Lower lobe of right lung (tissue), 2 donors: Measurements from ENCODE around the gene WDR83. TPM values are rescaled to one million over a fixed set of nuclear protein-coding genes. Genes with fewer than 3 reads are reported as not detected.
A peak's percentile ranks its signal among the peaks of the same experiment; 100 is the strongest.
"Not testable (repeated sequence)": the region's sequence is repeated elsewhere in the genome, so short reads cannot be mapped to it uniquely, and the experiment has no call there.

Experiments used
- ATAC-seq, 2 donors: fragments of 200-7000 bp; cut with Tn5 transposase; one replicate each; pipeline ENCODE4 v1.9.1; 2020 to 2022; ENCODE audit warnings: mild to moderate bottlenecking in 2 of 2, moderate library complexity in 2 of 2
- DNase-seq: peaks from one replicate; pipeline ENCODE4 v3.0.0-alpha.2; 2020
- H3K27ac ChIP-seq: fragments of 200-600 bp; one replicate; pipeline ENCODE4 v1.8.0; 2022
- H3K27me3 ChIP-seq: fragments of 200-600 bp; one replicate; pipeline ENCODE4 v1.8.0; 2022; ENCODE audit warnings: low read depth
- H3K36me3 ChIP-seq: fragments of 200-600 bp; one replicate; pipeline ENCODE4 v1.8.0; 2022; ENCODE audit warnings: mild to moderate bottlenecking
- H3K4me1 ChIP-seq: fragments of 200-600 bp; one replicate; pipeline ENCODE4 v1.8.0; 2022
- H3K4me3 ChIP-seq: fragments of 200-600 bp; one replicate; pipeline ENCODE4 v1.8.0; 2022; ENCODE audit warnings: mild to moderate bottlenecking
- H3K9me3 ChIP-seq: fragments of 200-600 bp; one replicate; pipeline ENCODE4 v1.8.0; 2022
- intact Hi-C: fragments of 100-400 bp; cut with DNase I; formaldehyde crosslinking; loops from one replicate; pipeline ENCODE4 v1.11.0; 2022
- total RNA-seq: library from RNA; stranded (reverse); fragmentation: NEBNext Ultra II Directional; extraction: Animal tissue kit (Norgen Biotek cat#: 25700); gene quantifications from one replicate; pipeline ENCODE4 v1.2.1, GENCODE V29; 2021
- TF ChIP-seq, protein P1 (sequence below): fragments of 200-600 bp; IDR thresholded peaks from one replicate; pipeline ENCODE4 v1.8.0; 2022; ENCODE audit warnings: antibody characterized with exemption, mild to moderate bottlenecking
- donor health status: DM: no; HTN: yes; CAD: no; lungs with severe emphysema.

The WDR83 gene
- total RNA-seq, 1 donor from 2014 or later: 8.6 TPM

DNA sequence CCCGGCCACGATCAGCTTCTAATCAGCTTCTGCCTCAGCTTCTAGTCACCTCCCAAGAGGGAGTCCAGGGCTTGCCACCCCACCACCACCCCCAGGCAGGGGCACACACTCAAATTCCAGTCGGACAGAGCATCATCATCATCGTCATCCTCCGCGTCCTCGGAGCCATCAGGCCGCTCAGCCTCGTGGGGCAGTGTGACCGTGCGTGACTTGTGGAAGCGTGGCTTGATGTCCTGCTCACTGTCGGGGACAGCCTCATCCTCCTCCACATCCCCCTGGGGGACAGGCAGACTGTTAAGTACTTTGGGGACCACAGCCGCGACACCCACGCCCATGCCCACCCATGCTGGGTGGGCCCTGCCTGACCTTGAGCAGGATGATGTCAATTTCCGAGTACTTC is 44.6 kb downstream of the WDR83 start:
- H3K36me3 ChIP-seq: peaks cover 95% of the 10 kb centered on the region
- TF ChIP-seq, protein P1, sequence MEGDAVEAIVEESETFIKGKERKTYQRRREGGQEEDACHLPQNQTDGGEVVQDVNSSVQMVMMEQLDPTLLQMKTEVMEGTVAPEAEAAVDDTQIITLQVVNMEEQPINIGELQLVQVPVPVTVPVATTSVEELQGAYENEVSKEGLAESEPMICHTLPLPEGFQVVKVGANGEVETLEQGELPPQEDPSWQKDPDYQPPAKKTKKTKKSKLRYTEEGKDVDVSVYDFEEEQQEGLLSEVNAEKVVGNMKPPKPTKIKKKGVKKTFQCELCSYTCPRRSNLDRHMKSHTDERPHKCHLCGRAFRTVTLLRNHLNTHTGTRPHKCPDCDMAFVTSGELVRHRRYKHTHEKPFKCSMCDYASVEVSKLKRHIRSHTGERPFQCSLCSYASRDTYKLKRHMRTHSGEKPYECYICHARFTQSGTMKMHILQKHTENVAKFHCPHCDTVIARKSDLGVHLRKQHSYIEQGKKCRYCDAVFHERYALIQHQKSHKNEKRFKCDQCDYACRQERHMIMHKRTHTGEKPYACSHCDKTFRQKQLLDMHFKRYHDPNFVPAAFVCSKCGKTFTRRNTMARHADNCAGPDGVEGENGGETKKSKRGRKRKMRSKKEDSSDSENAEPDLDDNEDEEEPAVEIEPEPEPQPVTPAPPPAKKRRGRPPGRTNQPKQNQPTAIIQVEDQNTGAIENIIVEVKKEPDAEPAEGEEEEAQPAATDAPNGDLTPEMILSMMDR: no peak
- ATAC-seq: no peak
- no peak overlapping the region for H3K27ac ChIP-seq
- no peaks in the 10 kb centered on the region for H3K9me3 ChIP-seq
- H3K4me1 ChIP-seq: no peaks in the 10 kb centered on the region
- DNase-seq: no peak
- intact Hi-C loops: no loop called here
- no peak overlapping the region for H3K4me3 ChIP-seq
- H3K27me3 ChIP-seq: no peaks in the 10 kb centered on the region

DNA sequence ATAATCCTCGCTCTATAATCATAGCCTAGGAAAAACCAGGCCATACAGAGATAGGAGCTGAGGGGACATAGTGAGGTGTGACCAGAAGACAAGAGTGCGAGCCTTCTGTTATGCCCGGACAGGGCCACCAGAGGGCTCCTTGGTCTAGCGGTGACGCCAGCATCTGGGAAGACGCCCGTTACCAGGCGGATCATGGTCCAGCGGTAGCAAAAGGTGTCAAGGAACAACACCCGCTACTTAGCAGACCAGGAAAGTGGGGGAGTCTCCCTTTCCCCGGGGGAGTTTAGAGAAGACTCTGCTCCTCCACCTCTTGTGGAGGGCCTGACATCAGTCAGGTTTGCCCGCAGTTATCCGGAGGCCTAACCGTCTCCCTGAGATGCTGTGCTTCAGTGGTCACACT is 45.5 kb downstream of the WDR83 start:
- ATAC-seq, DNase-seq, H3K4me1 ChIP-seq, H3K27ac ChIP-seq, H3K9me3 ChIP-seq, H3K27me3 ChIP-seq, intact Hi-C loops, H3K4me3 ChIP-seq: not testable (repeated sequence)
- peaks cover 95% of the 10 kb centered on the region for H3K36me3 ChIP-seq
- TF ChIP-seq, protein P1: peak; percentile 28

DNA sequence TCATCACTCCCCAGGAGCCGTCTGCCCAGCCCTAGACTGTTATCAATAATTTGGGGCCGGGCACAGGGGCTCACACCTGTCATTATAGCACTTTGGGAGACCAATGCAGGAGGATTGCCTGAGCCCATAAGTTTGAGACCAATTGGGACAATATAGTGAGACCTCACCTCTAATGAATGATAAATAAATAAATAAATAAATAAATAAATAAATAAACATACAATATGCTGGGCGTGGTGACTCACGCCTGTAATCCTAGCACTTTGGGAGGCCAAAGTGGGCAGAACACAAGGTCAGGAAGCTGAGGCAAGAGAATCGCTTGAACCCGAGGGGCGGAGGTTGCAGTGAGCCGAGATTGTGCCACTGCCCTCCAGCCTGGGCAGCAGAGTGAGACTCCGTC is 46.7 kb downstream of the WDR83 start:
- ATAC-seq, H3K4me3 ChIP-seq, H3K27ac ChIP-seq, intact Hi-C loops, H3K9me3 ChIP-seq, H3K27me3 ChIP-seq, H3K4me1 ChIP-seq, DNase-seq: not testable (repeated sequence)
- peaks cover 95% of the 10 kb centered on the region for H3K36me3 ChIP-seq

DNA sequence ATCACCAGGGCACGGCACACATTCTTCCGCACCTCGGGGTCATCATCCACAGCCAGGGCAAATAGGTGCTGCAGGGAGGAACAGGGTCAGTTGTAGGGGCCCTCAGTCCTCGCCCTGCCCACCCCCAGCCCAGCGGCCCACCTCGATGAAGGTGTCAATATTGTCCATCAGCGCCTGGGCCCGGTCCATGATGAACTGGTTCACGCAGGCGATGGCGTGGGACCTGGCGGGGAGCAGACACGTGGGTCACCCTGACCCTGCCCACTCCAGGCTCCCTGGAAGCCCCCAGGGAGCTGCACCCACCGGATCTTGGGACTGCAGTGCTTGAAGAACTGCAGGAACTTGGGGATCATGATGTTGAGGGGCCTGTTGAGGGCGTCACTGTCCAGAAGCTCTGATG is 48.5 kb downstream of the WDR83 start:
- DNase-seq (no peak), ATAC-seq (peak in 1 of 2 donors; percentile 13)
- TF ChIP-seq, protein P1: no peak
- intact Hi-C loops: no loop called here
- Histone ChIP-seq H3K27ac (no peak overlapping the region), H3K4me3 (no peak overlapping the region), H3K36me3 (peaks cover 86% of the 10 kb centered on the region), H3K4me1 (peaks cover 3% of the 10 kb centered on the region), H3K27me3 (no peaks in the 10 kb centered on the region), H3K9me3 (no peaks in the 10 kb centered on the region)

DNA sequence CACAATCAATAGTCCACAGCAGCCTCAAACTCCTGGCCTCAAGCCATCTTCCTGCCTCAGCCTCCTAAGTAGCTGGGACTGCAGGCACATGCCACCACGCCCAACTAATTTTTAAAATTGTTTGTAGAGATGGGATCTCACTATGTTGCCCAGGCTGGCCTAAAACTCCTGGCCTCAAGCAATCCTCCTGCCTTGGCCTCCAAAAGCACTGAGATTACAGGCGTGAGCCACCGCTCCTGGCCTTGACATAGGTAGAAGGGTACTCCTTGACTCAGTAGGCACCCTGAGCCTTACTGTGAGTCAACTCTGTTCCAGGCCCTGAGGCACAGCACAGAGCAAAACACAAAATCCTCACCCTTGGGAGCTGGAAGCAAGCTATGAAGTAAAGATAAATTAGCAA is 49.3 kb downstream of the WDR83 start:
- TF ChIP-seq, protein P1: no peak
- Histone ChIP-seq H3K27me3 (no peaks in the 10 kb centered on the region), H3K36me3 (peaks cover 78% of the 10 kb centered on the region), H3K9me3 (no peaks in the 10 kb centered on the region), H3K4me1 (peaks cover 12% of the 10 kb centered on the region), H3K4me3 (no peak overlapping the region), H3K27ac (no peak overlapping the region)
- DNase-seq (no peak), ATAC-seq (no peak)
- intact Hi-C loops: no loop called here

DNA sequence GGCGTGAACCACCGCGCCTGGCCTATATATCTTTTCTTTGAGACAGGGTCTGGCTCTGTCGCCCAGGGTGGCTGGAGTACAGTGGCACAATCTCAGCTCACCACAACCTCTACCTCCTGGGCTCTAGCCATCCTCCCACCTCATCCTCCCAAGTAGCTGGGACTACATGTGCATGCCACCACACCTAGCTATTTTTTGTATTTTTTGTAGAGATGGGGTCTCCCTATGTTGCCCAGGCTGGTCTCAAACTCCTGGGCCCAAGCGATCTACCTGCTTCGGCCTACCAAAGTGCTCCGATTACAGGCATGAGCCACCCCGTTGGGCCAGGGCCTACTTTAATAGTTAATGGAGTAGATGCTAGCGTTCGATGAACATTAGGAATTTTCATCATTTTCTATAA is 53.7 kb downstream of the WDR83 start:
- Histone ChIP-seq H3K4me3 (peak overlapping the region; percentile 66), H3K36me3 (peaks cover 39% of the 10 kb centered on the region), H3K9me3 (no peaks in the 10 kb centered on the region), H3K27me3 (no peaks in the 10 kb centered on the region), H3K27ac (peak overlapping the region; percentile 31), H3K4me1 (peaks cover 32% of the 10 kb centered on the region)
- ATAC-seq (no peak), DNase-seq (no peak)
- TF ChIP-seq, protein P1: no peak
- intact Hi-C loops: no loop called here
